SK-N-SH treated with all-trans-retinoic acid at 6 μM for 48 hours (cell line): Measurements from ENCODE around the gene SLC2A11.

Experiments
- ATAC-seq: fragments of 200-7000 bp; cut with Tn5 transposase; 3 replicates; pipeline ENCODE4 v1.9.1; 2020; ENCODE audit warnings: mild to moderate bottlenecking, moderate library complexity
- ARNTL ChIP-seq: fragments of 450-650 bp; formaldehyde crosslinking; IDR thresholded peaks from 2 replicates; pipeline ENCODE4 v1.5.0; 2020; ENCODE audit warnings: low read depth, mild to moderate bottlenecking, moderate library complexity, borderline replicate concordance
- BACH2 ChIP-seq: fragments of 250-450 bp; sonication (Bioruptor Pico); IDR thresholded peaks from 2 replicates; pipeline ENCODE4 v1.9.0; 2021; ENCODE audit warnings: mild to moderate bottlenecking, borderline replicate concordance
- CSDC2 ChIP-seq: fragments of 250-450 bp; sonication (Bioruptor Pico); IDR thresholded peaks from 2 replicates; pipeline ENCODE4 v1.5.0; 2020; ENCODE audit warnings: mild to moderate bottlenecking, moderate library complexity
- CSRNP3 ChIP-seq: fragments of 250-450 bp; sonication (Bioruptor Pico); IDR thresholded peaks from 2 replicates; pipeline ENCODE4 v1.5.1; 2021; ENCODE audit warnings: mild to moderate bottlenecking, moderate library complexity
- ESRRG ChIP-seq: fragments of 250-450 bp; sonication (Bioruptor Pico); IDR thresholded peaks from 2 replicates; pipeline ENCODE4 v1.6.1; 2021; ENCODE audit warnings: mild to moderate bottlenecking
- GLIS3 ChIP-seq: fragments of 250-450 bp; sonication (Bioruptor Pico); IDR thresholded peaks from 2 replicates; pipeline ENCODE4 v1.5.0; 2020; ENCODE audit warnings: mild to moderate bottlenecking, moderate library complexity
- ISL1 ChIP-seq: fragments of 250-450 bp; sonication (Bioruptor Pico); IDR thresholded peaks from 2 replicates; pipeline ENCODE4 v2.1.2; 2022; ENCODE audit warnings: mild to moderate bottlenecking, moderate library complexity
- OSR1 ChIP-seq: fragments of 250-450 bp; sonication (Bioruptor Pico); IDR thresholded peaks from 2 replicates; pipeline ENCODE4 v1.8.0; 2022; ENCODE audit warnings: moderate library complexity, mild to moderate bottlenecking, inconsistent platforms
- PATZ1 ChIP-seq: fragments of 250-450 bp; sonication (Bioruptor Pico); IDR thresholded peaks from 2 replicates; pipeline ENCODE4 v1.8.0; 2020; ENCODE audit warnings: mild to moderate bottlenecking, moderate library complexity, borderline replicate concordance
- PPARA ChIP-seq: fragments of 250-450 bp; sonication (Bioruptor Pico); IDR thresholded peaks from 2 replicates; pipeline ENCODE4 v1.5.0; 2020; ENCODE audit warnings: mild to moderate bottlenecking, borderline replicate concordance
- RARB ChIP-seq: fragments of 250-450 bp; sonication (Bioruptor Pico); IDR thresholded peaks from 2 replicates; pipeline ENCODE4 v1.8.0; 2021; ENCODE audit warnings: mild to moderate bottlenecking, moderate library complexity
- SNAI2 ChIP-seq: fragments of 250-450 bp; sonication (Bioruptor Pico); IDR thresholded peaks from 2 replicates; pipeline ENCODE4 v1.5.0; 2020; ENCODE audit warnings: mild to moderate bottlenecking, moderate library complexity
- TCF4 ChIP-seq: fragments of 250-450 bp; sonication (Bioruptor Pico); IDR thresholded peaks from 2 replicates; pipeline ENCODE4 v1.8.0; 2021; ENCODE audit warnings: mild to moderate bottlenecking, moderate library complexity, borderline replicate concordance
- TOX ChIP-seq: fragments of 250-450 bp; sonication (Bioruptor Pico); IDR thresholded peaks from 2 replicates; pipeline ENCODE4 v1.8.0; 2021; ENCODE audit warnings: mild to moderate bottlenecking, moderate library complexity, borderline replicate concordance
- ZC3H10 ChIP-seq: fragments of 250-450 bp; sonication (Bioruptor Pico); IDR thresholded peaks from 2 replicates; pipeline ENCODE4 v1.5.1; 2021; ENCODE audit warnings: mild to moderate bottlenecking, moderate library complexity
- ZFP3 ChIP-seq: fragments of 250-450 bp; sonication (Bioruptor Pico); IDR thresholded peaks from 2 replicates; pipeline ENCODE4 v1.5.0; 2020; ENCODE audit warnings: mild to moderate bottlenecking, moderate library complexity
- ZFP30 ChIP-seq: fragments of 450-650 bp; formaldehyde crosslinking; IDR thresholded peaks from 2 replicates; pipeline ENCODE4 v1.5.0; 2022; ENCODE audit warnings: mild to moderate bottlenecking, moderate library complexity
- ZNF565 ChIP-seq: fragments of 450-650 bp; formaldehyde crosslinking; conservative IDR thresholded peaks from 2 replicates; pipeline ENCODE4 v1.5.0; 2020; ENCODE audit warnings: low read depth, mild to moderate bottlenecking, moderate library complexity
- ZNF70 ChIP-seq: fragments of 450-650 bp; formaldehyde crosslinking; IDR thresholded peaks from 2 replicates; pipeline ENCODE4 v1.5.0; 2020; ENCODE audit warnings: mild to moderate bottlenecking, moderate library complexity
- ZNF8 ChIP-seq: fragments of 450-650 bp; formaldehyde crosslinking; IDR thresholded peaks from 2 replicates; pipeline ENCODE4 v1.5.0; 2020; ENCODE audit warnings: mild to moderate bottlenecking, moderate library complexity
- TF ChIP-seq, protein P1 (sequence below): fragments of 250-450 bp; sonication (Bioruptor Pico); IDR thresholded peaks from 2 replicates; pipeline ENCODE4 v1.5.0; 2020; ENCODE audit warnings: mild to moderate bottlenecking, moderate library complexity
- TF ChIP-seq, protein P2 (sequence below): fragments of 250-450 bp; sonication (Bioruptor Pico); IDR thresholded peaks from 2 replicates; pipeline ENCODE4 v1.8.0; 2021; ENCODE audit warnings: low read depth, mild to moderate bottlenecking, moderate library complexity, borderline replicate concordance
- TF ChIP-seq, protein P3 (sequence below): fragments of 250-450 bp; sonication (Bioruptor Pico); IDR thresholded peaks from 2 replicates; pipeline ENCODE4 v1.5.1; 2020; ENCODE audit warnings: low read depth, mild to moderate bottlenecking, moderate library complexity

The SLC2A11 gene

DNA sequence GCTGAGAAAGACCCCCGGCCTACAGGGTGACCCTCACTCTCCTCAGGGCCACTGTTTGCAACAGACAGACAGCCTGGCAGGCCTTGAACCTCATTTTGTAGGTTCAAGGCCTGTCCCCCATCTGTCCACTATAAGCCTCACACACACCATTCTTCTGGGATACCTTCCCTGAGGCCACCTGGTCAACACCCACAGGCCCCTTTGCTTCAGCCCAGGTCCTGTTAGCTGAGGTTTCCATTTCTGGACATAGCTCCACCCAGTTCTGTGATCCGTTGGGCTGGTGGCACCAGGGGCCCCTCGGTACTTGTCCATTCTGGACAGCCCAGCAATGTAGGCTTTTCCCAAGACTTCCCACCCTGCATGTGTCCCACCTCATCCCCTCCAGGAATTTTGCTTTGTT, 39.6 kb downstream of the SLC2A11 start:
- TF ChIP-seq SNAI2 (CRISPR knock-in tag), result no peak
- no peak for TF ChIP-seq ISL1 (CRISPR knock-in tag)
- TF ChIP-seq ZFP3 (CRISPR knock-in tag), result no peak
- TF ChIP-seq, protein P1, sequence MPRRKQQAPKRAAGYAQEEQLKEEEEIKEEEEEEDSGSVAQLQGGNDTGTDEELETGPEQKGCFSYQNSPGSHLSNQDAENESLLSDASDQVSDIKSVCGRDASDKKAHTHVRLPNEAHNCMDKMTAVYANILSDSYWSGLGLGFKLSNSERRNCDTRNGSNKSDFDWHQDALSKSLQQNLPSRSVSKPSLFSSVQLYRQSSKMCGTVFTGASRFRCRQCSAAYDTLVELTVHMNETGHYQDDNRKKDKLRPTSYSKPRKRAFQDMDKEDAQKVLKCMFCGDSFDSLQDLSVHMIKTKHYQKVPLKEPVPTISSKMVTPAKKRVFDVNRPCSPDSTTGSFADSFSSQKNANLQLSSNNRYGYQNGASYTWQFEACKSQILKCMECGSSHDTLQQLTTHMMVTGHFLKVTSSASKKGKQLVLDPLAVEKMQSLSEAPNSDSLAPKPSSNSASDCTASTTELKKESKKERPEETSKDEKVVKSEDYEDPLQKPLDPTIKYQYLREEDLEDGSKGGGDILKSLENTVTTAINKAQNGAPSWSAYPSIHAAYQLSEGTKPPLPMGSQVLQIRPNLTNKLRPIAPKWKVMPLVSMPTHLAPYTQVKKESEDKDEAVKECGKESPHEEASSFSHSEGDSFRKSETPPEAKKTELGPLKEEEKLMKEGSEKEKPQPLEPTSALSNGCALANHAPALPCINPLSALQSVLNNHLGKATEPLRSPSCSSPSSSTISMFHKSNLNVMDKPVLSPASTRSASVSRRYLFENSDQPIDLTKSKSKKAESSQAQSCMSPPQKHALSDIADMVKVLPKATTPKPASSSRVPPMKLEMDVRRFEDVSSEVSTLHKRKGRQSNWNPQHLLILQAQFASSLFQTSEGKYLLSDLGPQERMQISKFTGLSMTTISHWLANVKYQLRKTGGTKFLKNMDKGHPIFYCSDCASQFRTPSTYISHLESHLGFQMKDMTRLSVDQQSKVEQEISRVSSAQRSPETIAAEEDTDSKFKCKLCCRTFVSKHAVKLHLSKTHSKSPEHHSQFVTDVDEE, result no peak
- TF ChIP-seq ZNF70 (CRISPR knock-in tag), result no peak
- no peak for TF ChIP-seq PPARA (CRISPR knock-in tag)
- TF ChIP-seq ZNF8 (CRISPR knock-in tag), result no peak
- no peak for TF ChIP-seq TCF4
- TF ChIP-seq ZFP30 (CRISPR knock-in tag), result no peak
- TF ChIP-seq ARNTL (CRISPR knock-in tag), result no peak
- no peak for TF ChIP-seq ESRRG (CRISPR knock-in tag)
- no peak for TF ChIP-seq ZNF565
- TF ChIP-seq GLIS3, result no peak
- TF ChIP-seq, protein P2, sequence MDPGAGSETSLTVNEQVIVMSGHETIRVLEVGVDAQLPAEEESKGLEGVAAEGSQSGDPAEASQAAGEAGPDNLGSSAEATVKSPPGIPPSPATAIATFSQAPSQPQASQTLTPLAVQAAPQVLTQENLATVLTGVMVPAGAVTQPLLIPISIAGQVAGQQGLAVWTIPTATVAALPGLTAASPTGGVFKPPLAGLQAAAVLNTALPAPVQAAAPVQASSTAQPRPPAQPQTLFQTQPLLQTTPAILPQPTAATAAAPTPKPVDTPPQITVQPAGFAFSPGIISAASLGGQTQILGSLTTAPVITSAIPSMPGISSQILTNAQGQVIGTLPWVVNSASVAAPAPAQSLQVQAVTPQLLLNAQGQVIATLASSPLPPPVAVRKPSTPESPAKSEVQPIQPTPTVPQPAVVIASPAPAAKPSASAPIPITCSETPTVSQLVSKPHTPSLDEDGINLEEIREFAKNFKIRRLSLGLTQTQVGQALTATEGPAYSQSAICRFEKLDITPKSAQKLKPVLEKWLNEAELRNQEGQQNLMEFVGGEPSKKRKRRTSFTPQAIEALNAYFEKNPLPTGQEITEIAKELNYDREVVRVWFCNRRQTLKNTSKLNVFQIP, result no peak
- TF ChIP-seq TOX, result no peak
- no peak for TF ChIP-seq RARB (CRISPR knock-in tag)
- TF ChIP-seq CSRNP3 (CRISPR knock-in tag), result no peak
- no peak for TF ChIP-seq ZC3H10
- no peak for TF ChIP-seq CSDC2
- TF ChIP-seq OSR1, result no peak
- TF ChIP-seq, all 23 proteins: peak for 0
- ATAC-seq, result no peak

DNA sequence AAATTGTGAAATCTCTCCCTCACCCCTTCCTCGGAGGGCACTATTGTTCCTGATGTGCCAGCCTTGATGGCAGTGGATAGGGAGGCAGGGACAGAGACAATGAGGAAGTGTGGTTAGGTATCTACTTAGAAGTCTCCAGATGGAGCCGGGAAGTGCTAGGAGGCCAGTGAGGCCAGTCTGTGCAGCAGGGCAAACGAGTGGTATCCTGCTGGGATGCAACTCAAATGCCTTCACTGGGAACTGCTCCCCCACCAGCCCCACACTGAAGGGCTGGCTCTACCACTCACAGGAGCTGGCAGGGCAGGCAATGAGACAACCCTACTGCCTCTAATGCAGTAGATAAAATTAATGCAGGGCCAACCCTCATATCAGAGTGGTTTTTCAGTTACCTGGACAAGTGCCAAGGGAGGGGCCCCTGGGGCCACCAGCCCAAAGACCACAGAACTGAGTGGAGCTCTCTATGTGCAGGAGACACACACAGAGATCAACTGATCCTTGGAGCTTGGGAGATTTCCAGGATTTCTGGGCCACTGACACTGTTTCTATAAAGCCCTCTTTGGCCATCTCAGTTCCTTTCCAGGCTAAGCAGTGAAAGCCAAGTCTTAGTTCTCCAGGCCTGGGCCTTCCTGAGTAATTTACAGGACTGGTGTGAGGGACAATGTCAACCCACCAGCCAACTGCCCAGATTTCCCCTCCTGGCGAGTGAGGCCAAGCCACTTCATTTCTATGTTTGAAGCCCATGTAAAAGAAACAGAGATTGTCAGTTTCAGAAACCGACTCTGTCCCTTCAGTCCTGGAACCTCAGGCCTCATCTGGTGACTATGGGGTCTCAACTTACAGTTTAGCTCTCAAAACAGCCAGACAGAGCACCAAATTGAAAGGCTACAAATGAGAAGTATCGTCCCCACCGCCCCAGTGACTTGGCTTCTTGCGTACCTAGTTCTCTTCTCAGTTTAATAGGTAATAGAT, 40.6 kb downstream of the SLC2A11 start:
- TF ChIP-seq TOX (no peak), ARNTL (CRISPR knock-in tag) (no peak), OSR1 (no peak), PATZ1 (CRISPR knock-in tag) (no peak), ISL1 (CRISPR knock-in tag) (no peak), BACH2 (CRISPR knock-in tag) (no peak), ZFP30 (CRISPR knock-in tag) (no peak), ZNF8 (CRISPR knock-in tag) (no peak), TCF4 (no peak), CSDC2 (no peak), PPARA (CRISPR knock-in tag) (no peak), ZFP3 (CRISPR knock-in tag) (no peak), RARB (CRISPR knock-in tag) (no peak), ZC3H10 (no peak), ZNF565 (no peak), SNAI2 (CRISPR knock-in tag) (no peak)
- TF ChIP-seq, protein P3, sequence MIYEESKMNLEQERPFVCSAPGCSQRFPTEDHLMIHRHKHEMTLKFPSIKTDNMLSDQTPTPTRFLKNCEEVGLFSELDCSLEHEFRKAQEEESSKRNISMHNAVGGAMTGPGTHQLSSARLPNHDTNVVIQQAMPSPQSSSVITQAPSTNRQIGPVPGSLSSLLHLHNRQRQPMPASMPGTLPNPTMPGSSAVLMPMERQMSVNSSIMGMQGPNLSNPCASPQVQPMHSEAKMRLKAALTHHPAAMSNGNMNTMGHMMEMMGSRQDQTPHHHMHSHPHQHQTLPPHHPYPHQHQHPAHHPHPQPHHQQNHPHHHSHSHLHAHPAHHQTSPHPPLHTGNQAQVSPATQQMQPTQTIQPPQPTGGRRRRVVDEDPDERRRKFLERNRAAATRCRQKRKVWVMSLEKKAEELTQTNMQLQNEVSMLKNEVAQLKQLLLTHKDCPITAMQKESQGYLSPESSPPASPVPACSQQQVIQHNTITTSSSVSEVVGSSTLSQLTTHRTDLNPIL (CRISPR knock-in tag), result no peak
- TF ChIP-seq, protein P1, result no peak
- TF ChIP-seq, protein P2, result no peak
- TF ChIP-seq, all 23 proteins: peak for 0
- ATAC-seq, result no peak
